ENCODE results near the gene MACF1. TPM values are rescaled to one million over a fixed set of nuclear protein-coding genes. Genes with fewer than 3 reads are reported as not detected.
"Not testable (repeated sequence)": the region's sequence is repeated elsewhere in the genome, so short reads cannot be mapped to it uniquely, and the experiment has no call there.

Gene MACF1
- total RNA-seq, 1 donor from 2014 or later = 694 TPM

DNA sequence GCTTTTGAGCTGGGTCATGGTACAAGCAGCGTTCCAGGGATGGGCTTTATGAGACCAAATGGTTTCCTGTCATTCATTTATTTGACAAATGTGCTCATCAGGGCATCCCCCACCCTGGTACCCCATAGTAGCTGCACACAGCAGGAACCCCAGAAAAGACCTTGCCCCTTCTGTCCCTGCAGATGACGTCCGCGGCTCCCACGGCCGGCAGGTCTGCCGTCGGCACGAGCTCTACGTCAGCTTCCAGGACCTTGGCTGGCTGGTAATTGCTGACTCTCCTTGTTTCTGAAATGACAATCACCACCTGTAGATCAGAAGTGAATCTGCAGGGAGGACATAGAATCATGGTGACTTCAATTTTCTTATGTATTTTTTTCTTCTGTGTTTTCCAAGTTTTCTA lies 317.7 kb downstream of the MACF1 start:
- not testable (repeated sequence) for H3K27me3 Mint-ChIP-seq (ENCODE audit: low read depth, unreplicated experiment); FAIRE-seq; H3K27ac Mint-ChIP-seq (ENCODE audit: unreplicated experiment)

DNA sequence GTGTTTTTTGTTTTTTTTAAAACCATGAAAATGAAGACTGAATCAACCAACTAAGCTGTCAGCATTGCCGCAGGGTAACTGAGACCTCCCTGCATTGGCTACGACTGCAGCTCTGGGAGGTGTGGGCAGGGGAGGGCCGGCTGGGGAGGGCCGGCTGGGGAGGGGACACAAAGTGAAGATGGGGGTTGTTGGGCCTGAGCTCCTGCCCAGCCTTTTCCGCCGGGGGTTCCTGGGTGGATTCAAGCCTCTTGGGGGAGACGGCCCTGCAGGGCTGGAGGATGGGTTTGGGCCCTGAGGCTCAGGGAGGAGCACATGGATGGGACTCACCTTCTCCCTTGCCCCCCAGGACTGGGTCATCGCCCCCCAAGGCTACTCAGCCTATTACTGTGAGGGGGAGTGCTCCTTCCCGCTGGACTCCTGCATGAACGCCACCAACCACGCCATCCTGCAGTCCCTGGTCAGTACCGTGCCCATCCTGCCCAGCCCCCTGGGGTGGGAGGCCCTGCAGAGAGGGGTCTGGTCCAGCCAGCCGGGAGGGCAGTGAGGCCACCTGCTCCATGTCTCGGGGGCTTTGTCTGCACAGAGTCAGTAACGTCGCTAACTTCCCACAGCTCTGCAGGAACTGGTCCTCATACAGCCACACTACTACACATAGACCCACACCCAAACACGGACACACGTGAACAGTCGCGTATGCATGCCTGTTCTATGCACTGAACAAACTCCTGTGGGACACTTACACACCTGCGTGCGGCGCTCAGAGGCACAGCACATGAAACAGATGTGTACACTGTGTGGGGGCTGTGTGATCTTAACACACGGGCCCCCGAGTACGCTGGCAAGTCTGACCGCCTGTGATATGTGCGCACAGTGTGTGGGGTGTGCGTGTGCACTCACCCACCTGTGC lies 318.4 kb downstream of the MACF1 start:
- Histone ChIP-seq H3K27ac (ENCODE audit: low read depth, low read length) (no peak overlapping the region), H3K36me3 (ENCODE audit: insufficient read depth, low read length) (peaks cover under 1% of the 10 kb centered on the region), H3K4me3 (ENCODE audit: insufficient read depth, low read depth, low read length) (no peak overlapping the region), H3K79me2 (ENCODE audit: insufficient read depth, low read length) (no peaks in the 10 kb centered on the region), H3K4me2 (ENCODE audit: low read length) (no peak overlapping the region), H3K9me3 (ENCODE audit: insufficient read depth, low read depth, low read length) (no peaks in the 10 kb centered on the region), H3K4me1 (ENCODE audit: insufficient read depth, low read length) (no peaks in the 10 kb centered on the region), H3K9ac (ENCODE audit: low read length) (no peak overlapping the region), H3K27me3 (ENCODE audit: insufficient read depth, low read length) (no peaks in the 10 kb centered on the region), H2AFZ (ENCODE audit: low read depth, low read length) (no peak overlapping the region), H4K20me1 (ENCODE audit: insufficient read depth, low read length) (no peaks in the 10 kb centered on the region)
- Mint-ChIP-seq H3K36me3 (ENCODE audit: low read depth, unreplicated experiment) (peaks cover 19% of the 10 kb centered on the region), H3K9me3 (ENCODE audit: unreplicated experiment) (no peaks in the 10 kb centered on the region), H3K27me3 (ENCODE audit: low read depth, unreplicated experiment) (no peaks in the 10 kb centered on the region), H3K27ac (ENCODE audit: unreplicated experiment) (peak overlapping the region; percentile 69), H3K4me1 (ENCODE audit: low read depth, unreplicated experiment) (peaks cover 4% of the 10 kb centered on the region), H3K4me3 (ENCODE audit: unreplicated experiment) (peak overlapping the region; percentile 20)
- no peak for DNase-seq (ENCODE audit: low read depth)
- TF ChIP-seq, protein P1, sequence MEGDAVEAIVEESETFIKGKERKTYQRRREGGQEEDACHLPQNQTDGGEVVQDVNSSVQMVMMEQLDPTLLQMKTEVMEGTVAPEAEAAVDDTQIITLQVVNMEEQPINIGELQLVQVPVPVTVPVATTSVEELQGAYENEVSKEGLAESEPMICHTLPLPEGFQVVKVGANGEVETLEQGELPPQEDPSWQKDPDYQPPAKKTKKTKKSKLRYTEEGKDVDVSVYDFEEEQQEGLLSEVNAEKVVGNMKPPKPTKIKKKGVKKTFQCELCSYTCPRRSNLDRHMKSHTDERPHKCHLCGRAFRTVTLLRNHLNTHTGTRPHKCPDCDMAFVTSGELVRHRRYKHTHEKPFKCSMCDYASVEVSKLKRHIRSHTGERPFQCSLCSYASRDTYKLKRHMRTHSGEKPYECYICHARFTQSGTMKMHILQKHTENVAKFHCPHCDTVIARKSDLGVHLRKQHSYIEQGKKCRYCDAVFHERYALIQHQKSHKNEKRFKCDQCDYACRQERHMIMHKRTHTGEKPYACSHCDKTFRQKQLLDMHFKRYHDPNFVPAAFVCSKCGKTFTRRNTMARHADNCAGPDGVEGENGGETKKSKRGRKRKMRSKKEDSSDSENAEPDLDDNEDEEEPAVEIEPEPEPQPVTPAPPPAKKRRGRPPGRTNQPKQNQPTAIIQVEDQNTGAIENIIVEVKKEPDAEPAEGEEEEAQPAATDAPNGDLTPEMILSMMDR (IDR thresholded peaks at IDR 0.05; ENCODE audit: insufficient read depth, low read depth, low read length) = no peak
- no peak for TF ChIP-seq EZH2 (IDR thresholded peaks at IDR 0.05; ENCODE audit: insufficient read depth, low read length)
- FAIRE-seq = no peak

More for the DNA sequence above, 317.7 kb downstream of the MACF1 start:
- H3K36me3 ChIP-seq (ENCODE audit: insufficient read depth, low read length); H3K9ac ChIP-seq (ENCODE audit: low read length); H2AFZ ChIP-seq (ENCODE audit: low read depth, low read length); H4K20me1 ChIP-seq (ENCODE audit: insufficient read depth, low read length); H3K27me3 ChIP-seq (ENCODE audit: insufficient read depth, low read length); H3K9me3 ChIP-seq (ENCODE audit: insufficient read depth, low read depth, low read length); H3K4me3 ChIP-seq (ENCODE audit: insufficient read depth, low read depth, low read length); H3K27ac ChIP-seq (ENCODE audit: low read depth, low read length); H3K4me2 ChIP-seq (ENCODE audit: low read length); H3K9me3 Mint-ChIP-seq (ENCODE audit: unreplicated experiment); H3K4me1 Mint-ChIP-seq (ENCODE audit: low read depth, unreplicated experiment); H3K4me1 ChIP-seq (ENCODE audit: insufficient read depth, low read length); DNase-seq (ENCODE audit: low read depth); H3K79me2 ChIP-seq (ENCODE audit: insufficient read depth, low read length): not testable (repeated sequence)
- H3K36me3 Mint-ChIP-seq (ENCODE audit: low read depth, unreplicated experiment) = peaks cover 16% of the 10 kb centered on the region
- peak overlapping the region; percentile 20 for H3K4me3 Mint-ChIP-seq (ENCODE audit: unreplicated experiment)

DNA sequence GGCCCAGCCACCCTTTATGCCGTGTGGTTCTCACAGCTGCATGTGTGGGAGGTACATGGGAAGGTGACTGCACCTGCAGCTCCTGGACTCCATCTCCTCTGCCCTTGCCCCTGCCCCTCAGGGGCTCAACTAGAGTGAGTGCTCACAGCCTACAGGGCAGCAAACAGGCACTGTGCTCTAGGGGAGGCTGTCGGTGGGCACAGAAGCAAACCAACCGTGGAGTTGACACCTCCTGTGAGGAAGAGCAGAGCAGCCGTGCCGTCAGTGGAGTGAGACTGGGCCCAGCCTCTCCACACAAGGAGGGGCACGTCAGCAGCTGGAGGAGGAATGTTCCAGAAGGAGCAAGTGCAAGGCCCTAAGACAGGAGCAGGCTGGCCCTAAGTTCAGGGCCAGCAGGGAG lies 319.7 kb downstream of the MACF1 start:
- peaks cover 3% of the 10 kb centered on the region for H3K36me3 ChIP-seq (ENCODE audit: insufficient read depth, low read length)
- H3K27me3 ChIP-seq (ENCODE audit: insufficient read depth, low read length) = no peaks in the 10 kb centered on the region
- Mint-ChIP-seq H3K27me3 (ENCODE audit: low read depth, unreplicated experiment) (no peaks in the 10 kb centered on the region), H3K36me3 (ENCODE audit: low read depth, unreplicated experiment) (peaks cover 21% of the 10 kb centered on the region), H3K4me3 (ENCODE audit: unreplicated experiment) (no peak overlapping the region), H3K4me1 (ENCODE audit: low read depth, unreplicated experiment) (peaks cover 4% of the 10 kb centered on the region), H3K27ac (ENCODE audit: unreplicated experiment) (no peak overlapping the region), H3K9me3 (ENCODE audit: unreplicated experiment) (no peaks in the 10 kb centered on the region)
- H3K79me2 ChIP-seq (ENCODE audit: insufficient read depth, low read length) = no peaks in the 10 kb centered on the region
- H2AFZ ChIP-seq (ENCODE audit: low read depth, low read length) = no peak overlapping the region
- H3K4me3 ChIP-seq (ENCODE audit: insufficient read depth, low read depth, low read length) = no peak overlapping the region
- no peak overlapping the region for H3K27ac ChIP-seq (ENCODE audit: low read depth, low read length)
- TF ChIP-seq, protein P1 (IDR thresholded peaks at IDR 0.05; ENCODE audit: insufficient read depth, low read depth, low read length) = no peak
- TF ChIP-seq EZH2 (IDR thresholded peaks at IDR 0.05; ENCODE audit: insufficient read depth, low read length) = no peak
- DNase-seq (ENCODE audit: low read depth) (no peak), FAIRE-seq (no peak)
- H3K4me1 ChIP-seq (ENCODE audit: insufficient read depth, low read length) = no peaks in the 10 kb centered on the region
- no peaks in the 10 kb centered on the region for H3K9me3 ChIP-seq (ENCODE audit: insufficient read depth, low read depth, low read length)
- no peaks in the 10 kb centered on the region for H4K20me1 ChIP-seq (ENCODE audit: insufficient read depth, low read length)
- H3K9ac ChIP-seq (ENCODE audit: low read length) = no peak overlapping the region
- no peak overlapping the region for H3K4me2 ChIP-seq (ENCODE audit: low read length)
